GM13976 (cell line): Measurements from ENCODE around the gene CYTH3.
"Not testable (repeated sequence)": the region's sequence is repeated elsewhere in the genome, so short reads cannot be mapped to it uniquely, and the experiment has no call there.

Source experiments
- DNase-seq: peaks from one replicate; pipeline ENCODE4 v3.0.0; 2012; ENCODE audit warnings: low spot score
- CTCF ChIP-seq: IDR thresholded peaks from 2 replicates; pipeline ENCODE4 v1.5.1; 2012; ENCODE audit warnings: borderline replicate concordance, mild to moderate bottlenecking; ENCODE audit not compliant: insufficient read depth; ENCODE audit errors: extremely low read depth, missing control alignments, control extremely low read depth
- in situ Hi-C: fragments of 300-500 bp; cut with MboI; formaldehyde crosslinking; loops from one replicate; pipeline ENCODE4 v1.12.0; 2022; ENCODE audit warnings: low sequenced_read_pairs, mixed read lengths, inconsistent platforms; ENCODE audit not compliant: unreplicated experiment

The CYTH3 gene

GRCh38 chr7:6291531-6291930, 19.1 kb upstream of the CYTH3 start:
- DNase-seq = no peak
- no peak for TF ChIP-seq CTCF
- in situ Hi-C loops = no loop called here

GRCh38 chr7:6290319-6290741, 17.9 kb upstream of the CYTH3 start:
- in situ Hi-C loops = no loop called here

GRCh38 chr7:6288270-6288860, 15.9 kb upstream of the CYTH3 start:
- TF ChIP-seq CTCF = no peak
- DNase-seq = no peak
- in situ Hi-C loops = no loop called here

More at GRCh38 chr7:6290319-6290741, 17.9 kb upstream of the CYTH3 start:
- no peak for TF ChIP-seq CTCF
- no peak for DNase-seq

GRCh38 chr7:6286486-6286885, 14.1 kb upstream of the CYTH3 start:
- no peak for DNase-seq
- in situ Hi-C loops = no loop called here
- no peak for TF ChIP-seq CTCF

- in situ Hi-C loops = no loop called here
- no peak for TF ChIP-seq CTCF
- no peak for DNase-seq
Observed at GRCh38 chr7:6284461-6285360, 12.3 kb upstream of the CYTH3 start.

- no peak for DNase-seq
- in situ Hi-C loops = no loop called here
- no peak for TF ChIP-seq CTCF
Observed at GRCh38 chr7:6284055-6284400, 11.6 kb upstream of the CYTH3 start.

GRCh38 chr7:6283391-6284054, 11.1 kb upstream of the CYTH3 start:
- DNase-seq, in situ Hi-C loops: not testable (repeated sequence)
